Loucy (cell line): ENCODE results near the gene PRORP.

Source experiments
- H2AFZ ChIP-seq: fragments of 200-600 bp; sonication (generic); 2 replicates; pipeline ENCODE4 v1.6.0; 2016; ENCODE audit warnings: antibody characterized with exemption, mild to moderate bottlenecking, low read length, moderate library complexity
- H3F3A ChIP-seq: fragments of 200-600 bp; 2 replicates; pipeline ENCODE4 v1.6.0; 2016; ENCODE audit warnings: antibody characterized with exemption, low read depth, mild to moderate bottlenecking
- H3K27me3 ChIP-seq: fragments of 200-600 bp; sonication (generic); 2 replicates; pipeline ENCODE4 v1.6.1; 2014; ENCODE audit warnings: low read length, mild to moderate bottlenecking; ENCODE audit not compliant: insufficient read depth, poor library complexity, severe bottlenecking
- H3K36me3 ChIP-seq: fragments of 200-600 bp; sonication (generic); 2 replicates; pipeline ENCODE4 v1.6.1; 2016; ENCODE audit warnings: low read length; ENCODE audit not compliant: insufficient read depth
- H3K4me1 ChIP-seq: fragments of 200-600 bp; sonication (generic); 2 replicates; pipeline ENCODE4 v1.5.1; 2014; ENCODE audit warnings: low read length, mild to moderate bottlenecking; ENCODE audit not compliant: insufficient read depth, poor library complexity, severe bottlenecking
- H3K4me2 ChIP-seq: fragments of 200-600 bp; sonication (generic); 2 replicates; pipeline ENCODE4 v1.6.0; 2014; ENCODE audit warnings: antibody characterized with exemption, low read length, low read depth, mild to moderate bottlenecking; ENCODE audit not compliant: poor library complexity, severe bottlenecking
- H3K4me3 ChIP-seq: fragments of 200-600 bp; sonication (generic); 2 replicates; pipeline ENCODE4 v1.5.1; 2014; ENCODE audit warnings: low read length, mild to moderate bottlenecking, mixed read lengths; ENCODE audit not compliant: poor library complexity, severe bottlenecking
- H3K79me2 ChIP-seq: fragments of 200-600 bp; sonication (generic); 2 replicates; pipeline ENCODE4 v1.6.1; 2014; ENCODE audit warnings: low read length; ENCODE audit not compliant: insufficient read depth
- H3K9ac ChIP-seq: fragments of 200-600 bp; sonication (generic); 2 replicates; pipeline ENCODE4 v1.6.0; 2014; ENCODE audit warnings: mild to moderate bottlenecking, low read depth, low read length, moderate library complexity; ENCODE audit not compliant: poor library complexity, severe bottlenecking
- H3K9me2 ChIP-seq: fragments of 200-600 bp; sonication (generic); replicated peaks from 2 replicates; pipeline ENCODE4 v1.6.1; 2016; ENCODE audit warnings: low read depth, low read length, mixed read lengths
- H3K9me3 ChIP-seq: fragments of 200-600 bp; sonication (generic); 2 replicates; pipeline ENCODE4 v1.6.1; 2014; ENCODE audit warnings: mild to moderate bottlenecking, antibody characterized with exemption, low read length, low read depth; ENCODE audit not compliant: insufficient read depth
- H4K20me1 ChIP-seq: fragments of 200-600 bp; sonication (generic); 2 replicates; pipeline ENCODE4 v1.6.0; 2014; ENCODE audit warnings: antibody characterized with exemption, low read length, mild to moderate bottlenecking; ENCODE audit not compliant: insufficient read depth, poor library complexity, severe bottlenecking
- CTCF ChIP-seq: fragments of 200-600 bp; sonication (generic); conservative IDR thresholded peaks from 2 replicates; pipeline ENCODE4 v1.5.1; 2014; ENCODE audit warnings: mild to moderate bottlenecking, antibody characterized with exemption, low read length
- EZH2phosphoT487 ChIP-seq: fragments of 200-600 bp; IDR thresholded peaks from 2 replicates; pipeline ENCODE4 v1.6.1; 2018; ENCODE audit warnings: antibody characterized with exemption, mild to moderate bottlenecking, moderate library complexity, borderline replicate concordance

The PRORP gene

GRCh38 chr14:35113308-35113950 is 8.9 kb upstream of the PRORP start:
- H3K4me2 ChIP-seq, result no peak overlapping the region
- H3K4me1 ChIP-seq, result peaks cover 4% of the 10 kb centered on the region

GRCh38 chr14:35114036-35114435 is 8.3 kb upstream of the PRORP start:
- Histone ChIP-seq H3K79me2 (peaks cover 41% of the 10 kb centered on the region), H3F3A (no peaks in the 10 kb centered on the region), H3K27me3 (no peaks in the 10 kb centered on the region), H2AFZ (no peak overlapping the region), H3K9me3 (peaks cover 5% of the 10 kb centered on the region; the same call in 1 of the 2 replicates), H3K4me3 (no peak overlapping the region), H4K20me1 (no peaks in the 10 kb centered on the region), H3K36me3 (peaks cover 42% of the 10 kb centered on the region; the same call in 1 of the 2 replicates), H3K4me1 (peaks cover 4% of the 10 kb centered on the region), H3K4me2 (no peak overlapping the region), H3K9me2 (no peaks in the 10 kb centered on the region), H3K9ac (no peak overlapping the region)
- TF ChIP-seq CTCF, result no peak
- TF ChIP-seq EZH2phosphoT487, result no peak

More at GRCh38 chr14:35113308-35113950, 8.9 kb upstream of the PRORP start:
- no peaks in the 10 kb centered on the region for H3K27me3 ChIP-seq
- H2AFZ ChIP-seq, result no peak overlapping the region
- H4K20me1 ChIP-seq, result no peaks in the 10 kb centered on the region
- H3F3A ChIP-seq, result no peaks in the 10 kb centered on the region
- H3K9me2 ChIP-seq, result no peaks in the 10 kb centered on the region
- no peak overlapping the region for H3K9ac ChIP-seq
- TF ChIP-seq EZH2phosphoT487, result no peak
- no peak for TF ChIP-seq CTCF
- H3K36me3 ChIP-seq, result peaks cover 42% of the 10 kb centered on the region; the same call in 1 of the 2 replicates
- peaks cover 35% of the 10 kb centered on the region for H3K79me2 ChIP-seq
- H3K9me3 ChIP-seq, result peaks cover 5% of the 10 kb centered on the region; the same call in 1 of the 2 replicates
- no peak overlapping the region for H3K4me3 ChIP-seq

GRCh38 chr14:35116242-35116641 is 6.1 kb upstream of the PRORP start:
- Histone ChIP-seq H3K9ac (no peak overlapping the region), H2AFZ (no peak overlapping the region), H3K4me2 (no peak overlapping the region), H4K20me1 (no peaks in the 10 kb centered on the region), H3K36me3 (peaks cover 25% of the 10 kb centered on the region; the same call in 1 of the 2 replicates), H3K79me2 (peaks cover 63% of the 10 kb centered on the region), H3K4me1 (peaks cover 8% of the 10 kb centered on the region), H3K4me3 (no peak overlapping the region), H3F3A (no peaks in the 10 kb centered on the region), H3K9me2 (no peaks in the 10 kb centered on the region), H3K9me3 (peaks cover 5% of the 10 kb centered on the region; the same call in 1 of the 2 replicates), H3K27me3 (no peaks in the 10 kb centered on the region)
- TF ChIP-seq CTCF (no peak), EZH2phosphoT487 (no peak)
